HG02943 (cell line): ENCODE results near the gene PRDM16.
"Not testable (repeated sequence)": the region's sequence is repeated elsewhere in the genome, so short reads cannot be mapped to it uniquely, and the experiment has no call there.

Experiments used
- ATAC-seq: cut with Tn5 transposase; IDR thresholded peaks from one replicate; pipeline ENCODE4 v1.9.1; 2021; ENCODE audit warnings: mild to moderate bottlenecking, low read depth, moderate library complexity; ENCODE audit not compliant: unreplicated experiment

PRDM16 gene

DNA sequence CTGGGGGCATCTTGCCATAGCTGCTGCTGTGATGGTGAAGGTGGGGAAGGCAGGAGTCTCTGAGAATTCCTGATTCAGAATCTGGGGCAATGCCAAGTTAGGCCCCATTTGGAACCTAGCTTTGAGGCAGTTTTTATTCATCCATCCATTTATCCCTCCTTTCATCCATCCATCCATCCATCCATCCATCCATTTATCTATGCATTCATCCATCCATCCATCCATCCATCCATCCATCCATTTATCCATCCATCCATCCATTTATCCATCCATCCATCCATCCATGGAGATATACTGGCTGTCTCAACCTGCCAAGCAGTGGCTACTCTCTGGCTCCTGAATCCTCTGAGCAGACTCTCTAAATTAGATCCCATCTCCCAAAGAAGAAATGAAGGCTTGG lies 83.1 kb downstream of the PRDM16 start:
- ATAC-seq: no peak

- no peak for ATAC-seq
These were observed 84.2 kb downstream of the PRDM16 start for GRCh38 chr1:3153197-3153596.

GRCh38 chr1:3153902-3154795 lies 85.1 kb downstream of the PRDM16 start:
- no peak for ATAC-seq

DNA sequence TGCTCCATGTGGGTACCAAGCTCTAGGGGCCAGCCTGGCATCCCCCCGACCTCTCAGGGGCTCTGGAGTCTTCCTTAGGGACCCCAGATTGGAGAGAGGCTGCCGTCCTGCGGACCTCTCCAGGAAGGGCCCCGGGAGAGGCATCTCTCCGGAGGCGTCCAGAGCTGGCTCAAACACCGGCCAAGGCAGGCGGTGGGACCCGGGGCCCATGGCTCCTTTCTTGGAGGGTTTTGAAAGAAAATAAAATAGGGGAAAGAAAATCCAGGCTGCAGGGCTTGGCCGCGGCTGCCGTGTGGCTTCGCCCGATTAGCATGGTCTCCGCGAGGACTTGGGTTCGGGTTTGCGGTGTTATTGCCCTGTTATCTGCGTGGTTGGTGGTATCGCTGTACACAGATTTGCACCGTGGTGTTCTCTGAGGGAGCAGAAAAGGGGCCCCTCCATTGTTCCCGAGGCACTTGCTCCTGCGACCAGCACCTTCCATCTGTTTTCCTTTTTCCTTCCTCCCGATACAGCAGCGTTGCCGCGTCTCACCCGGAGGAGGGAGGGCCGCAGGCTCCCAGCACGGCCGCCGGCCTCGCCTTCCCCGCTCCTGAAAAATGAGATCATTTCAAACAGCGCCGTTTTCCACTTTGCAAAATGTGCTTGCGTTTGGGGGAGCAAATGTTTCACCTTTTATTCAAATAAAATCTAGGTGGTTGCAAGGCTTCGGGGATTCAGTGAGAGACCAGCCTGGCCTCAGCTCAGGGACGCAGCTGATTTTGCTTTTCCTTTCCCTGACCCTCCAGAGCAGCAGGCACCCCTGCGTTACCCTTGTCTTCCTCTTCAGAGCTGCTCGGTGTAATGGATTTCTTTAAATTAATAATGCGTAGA lies 86.3 kb downstream of the PRDM16 start:
- no peak for ATAC-seq

- ATAC-seq: no peak
These were observed 86.9 kb downstream of the PRDM16 start for GRCh38 chr1:3155926-3156220.

GRCh38 chr1:3156936-3157335 lies 87.9 kb downstream of the PRDM16 start:
- ATAC-seq: no peak

DNA sequence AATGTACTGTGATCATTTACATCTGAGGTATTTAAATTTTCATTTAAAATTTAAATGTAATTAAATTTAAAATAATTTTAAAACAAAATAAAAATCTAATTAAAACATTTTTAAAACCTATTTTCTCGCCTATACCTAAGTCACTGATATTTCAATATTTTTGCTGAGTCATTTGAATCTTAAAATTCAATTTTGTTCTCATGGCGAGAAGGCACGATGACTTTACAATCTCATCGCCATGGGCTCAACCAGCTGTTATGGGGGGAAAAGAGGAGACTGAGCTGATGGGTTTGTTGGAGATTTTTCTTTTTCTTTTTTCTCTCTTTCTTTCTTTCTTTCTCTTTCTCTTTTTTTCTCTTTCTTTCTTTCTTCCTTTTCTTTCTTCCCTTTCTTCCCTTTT lies 89.3 kb downstream of the PRDM16 start:
- no peak for ATAC-seq

GRCh38 chr1:3159121-3159520 lies 90.1 kb downstream of the PRDM16 start:
- no peak for ATAC-seq

DNA sequence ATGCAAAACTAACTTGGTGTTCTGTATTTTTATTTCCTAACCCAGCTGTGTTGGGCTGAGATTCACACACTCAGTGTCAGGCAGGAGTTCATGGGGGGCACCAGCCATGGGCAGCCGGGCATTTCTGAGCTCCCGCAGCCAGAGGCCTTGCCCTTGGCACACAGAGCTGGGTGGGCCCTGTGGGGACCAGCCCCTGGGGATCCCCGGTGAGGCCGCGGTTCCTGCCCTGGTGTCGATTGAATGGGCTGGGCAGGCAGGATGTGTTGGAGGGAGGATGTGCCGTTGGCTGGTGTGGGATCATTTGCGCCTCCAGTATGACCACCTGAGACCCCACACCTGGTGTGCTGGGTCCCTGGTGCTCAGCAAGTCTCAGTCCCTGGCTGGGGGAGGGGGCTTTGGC lies 91.0 kb downstream of the PRDM16 start:
- no peak for ATAC-seq

DNA sequence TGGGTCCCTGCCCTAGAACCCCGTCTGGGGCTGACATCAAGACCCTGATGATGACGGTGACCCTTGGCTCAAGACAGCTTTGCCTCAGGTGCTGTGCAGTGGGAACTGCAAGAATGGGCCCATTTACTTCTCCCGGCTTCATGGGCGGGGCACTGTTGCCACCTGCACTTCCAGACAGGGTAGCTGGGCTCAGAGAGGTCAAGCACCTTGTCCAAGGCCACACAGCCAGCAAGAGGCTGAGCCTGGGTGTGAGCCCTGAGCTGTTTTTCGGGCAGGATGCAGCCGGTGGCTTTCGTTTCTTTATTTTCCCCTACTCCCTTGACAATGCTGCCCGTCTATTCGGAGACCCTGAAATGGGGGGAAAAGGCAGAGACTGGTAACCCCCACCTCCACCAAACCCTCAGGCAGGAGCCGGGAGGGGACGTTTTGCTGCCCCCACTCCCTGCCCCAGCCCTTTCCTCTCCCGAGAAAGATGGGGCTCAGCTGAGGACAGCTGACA lies 91.7 kb downstream of the PRDM16 start:
- no peak for ATAC-seq

DNA sequence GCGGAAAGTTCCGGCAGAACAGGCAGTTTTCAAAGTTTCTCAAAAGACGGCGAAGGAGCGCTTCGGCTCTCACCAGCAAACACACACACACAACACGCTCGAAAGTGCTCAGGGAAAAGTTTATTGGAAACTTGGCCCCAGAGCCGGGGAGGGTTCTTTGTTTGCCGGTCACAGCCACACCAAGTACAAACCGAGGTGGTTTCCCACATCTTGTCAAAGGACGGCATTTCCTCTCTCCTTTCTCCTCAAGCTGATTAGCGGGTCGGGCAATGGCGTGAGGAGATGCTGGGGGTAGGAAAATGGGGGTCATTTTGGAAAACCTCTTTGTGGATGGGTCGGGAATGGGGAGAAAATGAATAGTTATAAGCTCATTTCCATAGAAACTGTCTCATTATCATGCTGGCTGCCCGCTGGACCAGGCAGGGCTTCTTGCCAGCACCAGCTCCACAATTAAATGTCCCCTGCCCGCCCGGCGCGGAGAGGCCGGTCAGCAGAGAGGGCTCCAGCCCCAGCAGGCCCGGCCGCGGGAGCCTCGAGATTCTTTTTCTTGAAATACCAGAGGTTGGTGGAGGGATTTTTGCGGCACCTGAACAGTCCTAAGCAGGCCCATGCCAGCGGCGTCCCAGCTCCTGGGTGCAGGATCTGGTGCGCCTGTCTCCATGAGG lies 92.3 kb downstream of the PRDM16 start:
- no peak for ATAC-seq

DNA sequence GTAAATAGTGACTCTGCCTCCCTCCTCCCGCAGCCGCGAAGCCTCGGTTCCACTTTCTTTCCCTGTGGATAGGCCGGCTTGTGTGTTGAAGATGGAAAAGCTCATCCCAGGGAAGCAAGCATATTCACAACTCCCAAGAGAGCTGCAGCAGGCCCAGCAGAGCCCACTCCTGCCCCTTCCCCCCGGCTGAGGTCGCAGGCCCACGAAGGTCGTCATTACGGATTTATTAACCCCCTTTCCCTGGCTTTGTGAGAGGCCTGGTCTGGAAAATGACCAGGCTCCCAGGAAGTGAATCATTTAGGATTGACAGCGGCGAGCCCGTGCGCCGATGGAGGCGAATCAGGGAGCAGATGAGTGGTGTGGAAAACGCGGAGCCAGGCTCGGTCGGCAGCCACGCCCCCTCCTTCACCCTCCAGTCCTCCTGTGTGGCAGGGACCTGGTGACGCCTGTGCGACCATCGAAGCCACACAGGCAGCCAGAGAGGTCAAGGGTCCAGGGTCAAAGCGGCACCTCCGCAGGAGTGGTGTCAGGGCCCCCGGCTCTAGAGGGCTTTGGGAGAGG lies 93.4 kb downstream of the PRDM16 start:
- ATAC-seq: no peak

DNA sequence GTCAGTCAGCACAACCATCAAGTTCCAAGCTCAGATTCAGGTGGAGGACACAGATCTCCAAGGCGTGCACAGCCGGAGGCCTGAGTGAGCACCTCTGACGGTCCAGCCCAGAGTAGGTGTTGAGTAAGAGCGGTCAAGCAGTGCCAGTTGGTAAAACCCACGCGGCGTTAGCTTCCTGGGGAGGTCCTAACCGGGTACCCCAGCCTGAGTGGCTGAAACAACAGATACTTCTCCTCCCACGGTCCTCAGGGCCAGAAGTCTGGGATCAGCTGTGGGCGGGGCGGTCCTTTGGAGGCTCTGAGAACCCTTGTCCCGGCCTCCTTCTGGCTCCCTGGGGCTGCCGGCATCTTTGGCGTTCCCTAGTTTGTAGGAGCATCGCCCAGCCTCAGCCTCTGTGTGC lies 94.4 kb downstream of the PRDM16 start:
- no peak for ATAC-seq

DNA sequence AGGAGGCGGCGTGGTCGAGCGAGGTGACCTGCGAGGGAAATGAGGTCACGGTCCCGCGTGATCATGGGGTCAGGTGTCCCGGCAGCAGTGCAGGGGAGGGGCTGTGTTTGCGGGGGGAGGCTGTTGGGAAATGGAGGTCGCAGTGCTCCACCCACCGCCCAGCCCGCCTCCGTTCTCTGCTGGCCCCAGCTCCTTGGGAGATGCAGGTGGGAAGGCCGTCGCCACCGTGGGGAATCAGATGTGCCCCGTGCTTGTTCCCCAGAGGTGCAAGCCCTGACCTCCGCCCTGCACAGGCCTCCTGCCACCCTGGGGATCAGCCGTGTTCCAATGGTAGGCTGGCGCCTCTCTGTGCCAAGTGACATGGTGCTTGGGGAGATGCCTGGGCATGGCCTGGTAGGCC lies 95.7 kb downstream of the PRDM16 start:
- ATAC-seq: no peak

DNA sequence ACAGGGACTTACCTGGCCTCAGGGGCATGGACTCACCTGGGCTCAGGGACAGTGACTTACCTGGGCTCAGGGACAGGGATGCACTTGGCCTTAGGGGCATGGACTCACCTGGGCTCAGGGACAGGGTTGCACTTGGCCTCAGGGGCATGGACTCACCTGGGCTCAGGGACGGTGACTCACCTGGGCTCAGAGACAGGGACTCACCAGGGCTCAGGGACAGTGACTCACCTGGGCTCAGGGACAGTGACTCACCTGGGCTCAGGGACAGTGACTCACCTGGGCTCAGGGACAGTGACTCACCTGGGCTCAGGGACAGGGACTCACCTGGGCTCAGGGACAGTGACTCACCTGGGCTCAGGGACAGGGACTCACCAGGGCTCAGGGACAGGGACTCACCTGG lies 96.2 kb downstream of the PRDM16 start:
- ATAC-seq: not testable (repeated sequence)

DNA sequence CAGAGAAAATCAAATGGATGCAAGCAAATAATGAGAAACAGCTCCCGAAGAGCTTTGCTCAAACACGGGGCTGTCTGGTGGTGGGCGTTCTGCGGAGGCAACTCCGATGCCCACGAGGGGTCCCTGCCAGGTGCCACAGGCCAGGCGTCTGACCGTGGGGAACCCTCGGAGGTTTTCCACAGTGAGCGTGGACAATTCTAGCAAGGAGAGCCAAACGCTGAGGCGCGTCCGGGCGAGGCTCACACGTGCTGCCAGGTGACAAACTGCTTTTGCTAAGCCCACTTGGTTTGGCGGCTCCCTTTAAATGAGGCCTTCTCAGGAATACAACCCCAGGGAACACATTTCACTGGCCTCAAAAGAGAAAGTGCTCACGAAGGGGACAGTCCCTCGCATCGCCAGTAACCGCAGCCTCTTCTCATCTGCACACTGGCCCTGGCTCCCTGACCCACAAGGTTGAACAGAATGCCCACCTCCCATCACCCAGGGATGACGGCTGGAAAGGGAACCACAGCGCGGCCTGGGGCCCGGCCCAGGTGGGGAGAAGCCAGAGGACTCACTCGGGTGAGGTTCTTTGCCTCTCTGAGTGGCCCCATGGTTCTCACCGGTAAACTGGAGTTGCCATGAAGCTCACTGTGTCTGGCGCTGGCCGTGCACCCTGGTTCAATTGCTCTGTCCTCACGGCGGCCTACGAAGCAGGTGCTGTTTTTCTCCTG lies 97.4 kb downstream of the PRDM16 start:
- no peak for ATAC-seq

DNA sequence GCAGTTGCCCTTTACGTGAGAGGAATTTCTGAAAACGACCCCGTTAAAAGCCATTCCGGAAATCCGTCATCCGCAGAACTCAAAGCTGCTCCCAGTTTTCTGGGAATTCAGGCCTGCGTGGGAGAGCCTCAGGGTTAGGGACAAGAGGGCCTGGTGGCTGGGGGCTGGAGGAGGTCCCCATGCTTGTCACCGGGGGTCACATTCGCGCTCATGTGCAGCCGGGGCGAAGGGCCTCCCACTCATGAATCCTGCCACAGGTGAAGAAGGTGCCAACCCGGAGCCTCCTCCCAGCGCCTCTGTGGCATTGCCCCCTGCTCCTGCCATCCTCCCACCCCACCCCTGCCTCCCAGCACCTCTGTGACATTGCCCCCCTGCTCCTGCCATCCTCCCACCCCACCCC lies 98.3 kb downstream of the PRDM16 start:
- ATAC-seq: no peak

DNA sequence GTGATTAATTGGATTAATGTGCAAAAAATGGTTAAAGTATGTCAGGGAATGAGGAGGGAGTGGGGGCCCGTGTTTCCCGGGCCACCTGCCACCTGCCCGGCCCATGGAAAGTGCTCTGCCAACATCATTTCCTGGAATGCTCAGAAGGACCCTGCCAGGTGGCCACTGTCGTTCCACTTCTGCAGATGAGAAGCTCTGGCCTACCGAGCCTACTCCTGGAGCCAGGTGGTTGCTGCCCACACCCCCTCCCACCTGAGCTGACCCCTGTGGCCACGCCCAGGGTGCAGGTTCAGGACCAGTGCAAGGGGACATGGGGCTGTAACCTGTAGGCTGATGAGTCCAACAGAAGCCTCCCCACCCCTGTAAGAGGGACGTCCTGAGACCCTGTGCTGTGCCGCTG lies 99.7 kb downstream of the PRDM16 start:
- no peak for ATAC-seq

GRCh38 chr1:3169665-3170356 lies 100.8 kb downstream of the PRDM16 start:
- ATAC-seq: no peak
